Ishikawa (cell line): Measurements from ENCODE around the gene NCOA1.

Experiments
- CEBPB ChIP-seq: IDR thresholded peaks from 2 replicates; pipeline ENCODE4 v1.6.1; 2012
- CREB1 ChIP-seq: IDR thresholded peaks from 2 replicates; pipeline ENCODE4 v1.6.1; 2012; ENCODE audit warnings: low read depth
- EGR1 ChIP-seq: IDR thresholded peaks from 2 replicates; pipeline ENCODE4 v1.6.1; 2012
- EP300 ChIP-seq: IDR thresholded peaks from 2 replicates; pipeline ENCODE4 v1.6.1; 2012; ENCODE audit warnings: borderline replicate concordance
- FOXM1 ChIP-seq: IDR thresholded peaks from 2 replicates; pipeline ENCODE4 v1.6.1; 2012; ENCODE audit warnings: low read depth, borderline replicate concordance
- NFIC ChIP-seq: IDR thresholded peaks from 2 replicates; pipeline ENCODE4 v1.6.1; 2012
- RAD21 ChIP-seq: IDR thresholded peaks from 2 replicates; pipeline ENCODE4 v1.6.1; 2012; ENCODE audit warnings: low read depth
- TAF1 ChIP-seq: IDR thresholded peaks from 2 replicates; pipeline ENCODE4 v1.6.1; 2012; ENCODE audit warnings: low read depth, mild to moderate bottlenecking
- TCF12 ChIP-seq: IDR thresholded peaks from 2 replicates; pipeline ENCODE4 v1.6.1; 2012; ENCODE audit warnings: low read depth
- TEAD4 ChIP-seq: IDR thresholded peaks from 2 replicates; pipeline ENCODE4 v1.6.1; 2012
- YY1 ChIP-seq: IDR thresholded peaks from 2 replicates; pipeline ENCODE4 v1.6.1; 2012; ENCODE audit warnings: low read depth
- ZBTB7A ChIP-seq: IDR thresholded peaks from 2 replicates; pipeline ENCODE4 v1.6.1; 2012; ENCODE audit warnings: low read depth
- TF ChIP-seq, protein P1 (sequence below): IDR thresholded peaks from 2 replicates; pipeline ENCODE4 v1.6.1; 2012
- TF ChIP-seq, protein P2 (sequence below): IDR thresholded peaks from 2 replicates; pipeline ENCODE4 v1.6.1; 2012
- TF ChIP-seq, protein P3 (sequence below): IDR thresholded peaks from 2 replicates; pipeline ENCODE4 v1.6.1; 2012; ENCODE audit warnings: low read depth, mild to moderate bottlenecking

NCOA1 gene

DNA sequence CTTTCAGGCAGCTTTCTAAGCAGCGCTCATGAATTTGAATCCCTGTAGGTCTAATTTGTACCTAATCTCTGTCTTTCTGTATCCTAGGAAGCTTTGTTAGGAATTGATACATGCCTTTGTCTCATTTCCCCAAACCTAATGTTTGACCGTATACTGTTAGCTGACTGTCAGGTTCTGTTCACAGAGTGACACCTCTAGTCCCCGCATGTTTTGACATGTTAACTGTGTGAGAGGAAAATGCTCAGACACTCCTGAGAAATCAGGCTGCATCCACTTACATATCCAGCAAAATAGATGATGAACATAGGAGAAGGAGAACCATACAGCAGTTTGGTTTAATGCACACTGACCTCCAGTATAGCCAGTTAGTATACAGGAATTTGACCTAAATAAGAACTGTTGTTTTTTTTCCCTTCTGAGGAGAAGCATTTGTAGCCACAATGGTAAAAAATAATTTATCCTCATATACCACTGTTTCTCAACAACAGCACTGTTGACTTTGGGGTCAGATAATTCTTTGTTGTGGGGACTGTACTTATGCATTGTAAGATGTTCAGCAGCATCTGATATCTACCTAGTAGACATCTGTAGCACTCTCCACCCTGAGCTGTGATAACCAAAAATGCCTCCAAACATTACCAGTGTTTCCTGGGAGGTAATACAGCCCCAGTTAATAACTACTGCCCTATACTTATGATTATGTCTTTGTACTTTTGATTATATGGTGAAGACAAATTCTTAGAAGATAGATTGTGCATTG lies 130.9 kb downstream of the NCOA1 start:
- TF ChIP-seq, protein P1, sequence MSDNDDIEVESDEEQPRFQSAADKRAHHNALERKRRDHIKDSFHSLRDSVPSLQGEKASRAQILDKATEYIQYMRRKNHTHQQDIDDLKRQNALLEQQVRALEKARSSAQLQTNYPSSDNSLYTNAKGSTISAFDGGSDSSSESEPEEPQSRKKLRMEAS: no peak
- TF ChIP-seq YY1: no peak
- TF ChIP-seq TCF12: no peak
- TF ChIP-seq, protein P2, sequence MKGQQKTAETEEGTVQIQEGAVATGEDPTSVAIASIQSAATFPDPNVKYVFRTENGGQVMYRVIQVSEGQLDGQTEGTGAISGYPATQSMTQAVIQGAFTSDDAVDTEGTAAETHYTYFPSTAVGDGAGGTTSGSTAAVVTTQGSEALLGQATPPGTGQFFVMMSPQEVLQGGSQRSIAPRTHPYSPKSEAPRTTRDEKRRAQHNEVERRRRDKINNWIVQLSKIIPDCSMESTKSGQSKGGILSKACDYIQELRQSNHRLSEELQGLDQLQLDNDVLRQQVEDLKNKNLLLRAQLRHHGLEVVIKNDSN: no peak
- no peak for TF ChIP-seq CEBPB
- TF ChIP-seq, protein P3, sequence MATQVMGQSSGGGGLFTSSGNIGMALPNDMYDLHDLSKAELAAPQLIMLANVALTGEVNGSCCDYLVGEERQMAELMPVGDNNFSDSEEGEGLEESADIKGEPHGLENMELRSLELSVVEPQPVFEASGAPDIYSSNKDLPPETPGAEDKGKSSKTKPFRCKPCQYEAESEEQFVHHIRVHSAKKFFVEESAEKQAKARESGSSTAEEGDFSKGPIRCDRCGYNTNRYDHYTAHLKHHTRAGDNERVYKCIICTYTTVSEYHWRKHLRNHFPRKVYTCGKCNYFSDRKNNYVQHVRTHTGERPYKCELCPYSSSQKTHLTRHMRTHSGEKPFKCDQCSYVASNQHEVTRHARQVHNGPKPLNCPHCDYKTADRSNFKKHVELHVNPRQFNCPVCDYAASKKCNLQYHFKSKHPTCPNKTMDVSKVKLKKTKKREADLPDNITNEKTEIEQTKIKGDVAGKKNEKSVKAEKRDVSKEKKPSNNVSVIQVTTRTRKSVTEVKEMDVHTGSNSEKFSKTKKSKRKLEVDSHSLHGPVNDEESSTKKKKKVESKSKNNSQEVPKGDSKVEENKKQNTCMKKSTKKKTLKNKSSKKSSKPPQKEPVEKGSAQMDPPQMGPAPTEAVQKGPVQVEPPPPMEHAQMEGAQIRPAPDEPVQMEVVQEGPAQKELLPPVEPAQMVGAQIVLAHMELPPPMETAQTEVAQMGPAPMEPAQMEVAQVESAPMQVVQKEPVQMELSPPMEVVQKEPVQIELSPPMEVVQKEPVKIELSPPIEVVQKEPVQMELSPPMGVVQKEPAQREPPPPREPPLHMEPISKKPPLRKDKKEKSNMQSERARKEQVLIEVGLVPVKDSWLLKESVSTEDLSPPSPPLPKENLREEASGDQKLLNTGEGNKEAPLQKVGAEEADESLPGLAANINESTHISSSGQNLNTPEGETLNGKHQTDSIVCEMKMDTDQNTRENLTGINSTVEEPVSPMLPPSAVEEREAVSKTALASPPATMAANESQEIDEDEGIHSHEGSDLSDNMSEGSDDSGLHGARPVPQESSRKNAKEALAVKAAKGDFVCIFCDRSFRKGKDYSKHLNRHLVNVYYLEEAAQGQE: no peak
- no peak for TF ChIP-seq TAF1
- no peak for TF ChIP-seq FOXM1
- TF ChIP-seq NFIC: no peak
- TF ChIP-seq RAD21: no peak
- TF ChIP-seq EGR1: no peak
- TF ChIP-seq ZBTB7A: no peak
- TF ChIP-seq CREB1: no peak
- no peak for TF ChIP-seq TEAD4
- no peak for TF ChIP-seq EP300

DNA sequence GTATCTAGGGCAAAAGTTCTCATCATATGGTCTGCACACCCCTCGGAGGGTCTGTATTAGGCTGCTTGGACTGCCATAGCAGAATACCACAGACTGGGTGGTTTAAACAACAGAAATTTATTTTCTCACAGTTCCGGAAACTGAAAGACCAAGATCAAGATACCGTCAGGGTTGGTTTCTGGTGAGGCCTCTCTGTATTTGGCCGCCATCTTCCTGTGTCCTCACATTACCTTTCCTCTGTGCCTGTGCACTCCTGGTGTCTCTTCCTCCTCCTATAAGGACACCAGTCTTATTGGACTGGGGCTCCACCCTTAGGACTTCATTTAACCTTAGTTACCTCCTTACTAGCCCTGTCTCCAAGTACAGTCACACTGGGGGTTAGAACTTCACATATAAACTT lies 132.5 kb downstream of the NCOA1 start:
- no peak for TF ChIP-seq CREB1
- TF ChIP-seq, protein P1: no peak
- TF ChIP-seq NFIC: no peak
- no peak for TF ChIP-seq EP300

DNA sequence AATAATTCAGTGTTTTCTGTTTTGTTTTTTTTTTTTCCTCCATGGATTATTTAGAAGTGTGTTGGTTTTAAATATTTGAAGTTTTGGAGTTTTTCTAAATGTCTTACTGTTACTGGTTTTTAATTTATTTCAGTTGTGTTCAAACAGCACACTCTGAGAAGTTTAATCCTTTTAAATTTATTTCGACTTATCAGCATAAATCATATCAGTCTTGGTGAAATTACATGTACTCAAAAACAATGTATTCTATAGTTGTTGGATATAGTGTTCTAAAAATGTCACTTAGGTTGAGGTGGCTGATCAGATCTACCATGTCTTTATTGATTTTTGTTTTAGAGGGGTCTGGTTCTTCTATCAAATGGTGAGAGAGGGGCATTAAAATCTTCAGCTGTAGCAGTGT lies 134.7 kb downstream of the NCOA1 start:
- TF ChIP-seq TCF12: no peak
- TF ChIP-seq EGR1: no peak
- no peak for TF ChIP-seq TEAD4
- TF ChIP-seq TAF1: no peak
- TF ChIP-seq CREB1: no peak
- TF ChIP-seq, protein P2: no peak

DNA sequence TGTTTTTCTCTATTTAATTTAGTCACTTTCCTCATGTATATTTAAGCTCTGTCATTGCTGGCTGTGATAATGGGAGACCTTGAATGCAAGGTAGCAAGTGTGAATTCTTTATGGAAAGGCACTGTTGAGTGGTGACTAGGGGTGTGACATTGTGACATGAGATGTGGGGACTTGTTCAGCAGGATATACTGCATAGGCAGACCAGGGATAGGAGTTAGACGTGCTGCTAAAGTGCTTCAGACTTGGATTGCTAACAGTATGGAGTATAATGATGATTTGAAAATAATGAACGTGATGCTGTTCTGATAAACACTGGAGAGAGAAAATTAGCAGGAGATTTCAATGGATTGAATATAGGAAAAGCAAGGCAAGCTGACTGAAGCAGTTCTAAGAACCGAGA lies 135.1 kb downstream of the NCOA1 start:
- TF ChIP-seq, protein P3: no peak
- no peak for TF ChIP-seq TCF12
- no peak for TF ChIP-seq CREB1
- TF ChIP-seq TAF1: no peak
- TF ChIP-seq, protein P1: no peak
- TF ChIP-seq ZBTB7A: no peak

DNA sequence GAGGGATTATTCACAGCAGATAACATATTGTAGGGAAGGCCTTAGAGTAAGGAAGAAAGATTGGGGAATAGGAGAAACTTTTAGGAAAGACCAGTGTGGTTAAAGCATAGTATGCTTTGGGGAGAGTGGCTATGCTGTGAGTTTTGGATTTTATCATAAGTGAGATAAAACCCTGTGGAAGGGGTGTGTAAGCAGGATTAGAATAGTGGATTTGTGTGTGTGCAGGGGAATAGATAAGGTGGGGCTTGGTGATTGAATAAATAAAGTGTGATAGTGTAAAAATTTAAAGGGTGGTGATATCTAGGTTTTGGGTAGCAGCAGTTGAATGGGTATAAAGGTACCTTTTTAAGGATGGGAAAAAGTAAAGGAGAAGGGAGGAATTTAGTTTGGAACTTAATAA lies 137.7 kb downstream of the NCOA1 start:
- TF ChIP-seq, protein P1: no peak
- no peak for TF ChIP-seq ZBTB7A
- TF ChIP-seq EP300: no peak
- TF ChIP-seq, protein P3: no peak
- TF ChIP-seq TAF1: no peak
- no peak for TF ChIP-seq TCF12
- TF ChIP-seq YY1: no peak
